ENCODE data around the gene SOX10.

- TF ChIP-seq CTCF (IDR thresholded peaks at IDR 0.05): no peak
- TF ChIP-seq POLR2A (IDR thresholded peaks at IDR 0.05): no peak
Measured at GRCh38 chr22:37965940-37966664, 18.3 kb downstream of the SOX10 start.
